Dermis blood vessel endothelial cell (primary cell): ENCODE results near the gene SNX3. TPM values are rescaled to one million over a fixed set of nuclear protein-coding genes. Genes with fewer than 3 reads are reported as not detected.
A peak's percentile ranks its signal among the peaks of the same experiment; 100 is the strongest.

ENCODE experiments used
- DNase-seq: peaks from one replicate; pipeline ENCODE4 v3.0.0; 2010
- total RNA-seq: library from RNA; depleted of rRNA; stranded (reverse); fragments of >200 nt; gene quantifications from 2 replicates; pipeline ENCODE4 v1.2.3, GENCODE V29; 2014

The SNX3 gene
- total RNA-seq, 1 donor from 2014 or later: 228 TPM

- DNase-seq: no peak
Observed at GRCh38 chr6:108170332-108171290, 90.2 kb downstream of the SNX3 start.

- no peak for DNase-seq
Observed at GRCh38 chr6:108169464-108170331, 91.1 kb downstream of the SNX3 start.

GRCh38 chr6:108168501-108169463, 92.1 kb downstream of the SNX3 start:
- peak; percentile 52 for DNase-seq

- DNase-seq: no peak
Observed at GRCh38 chr6:108168090-108168463, 92.8 kb downstream of the SNX3 start.

GRCh38 chr6:108167449-108168089, 93.3 kb downstream of the SNX3 start:
- DNase-seq: no peak

- no peak for DNase-seq
Observed at GRCh38 chr6:108166664-108167448, 94.0 kb downstream of the SNX3 start.

GRCh38 chr6:108165714-108166663, 94.9 kb downstream of the SNX3 start, which contains the start of gene NR2E1:
NR2E1 (plus strand) TSS chr6:108166022; CDS start chr6:108166766, 744 bp downstream.
- no peak for DNase-seq

- no peak for DNase-seq
Observed at GRCh38 chr6:108164815-108165706, 95.8 kb downstream of the SNX3 start.

GRCh38 chr6:108164543-108164814, 96.4 kb downstream of the SNX3 start:
- no peak for DNase-seq

- no peak for DNase-seq
Observed at GRCh38 chr6:108163644-108164542, 96.9 kb downstream of the SNX3 start.

- DNase-seq: no peak
Observed at GRCh38 chr6:108163267-108163643, 97.6 kb downstream of the SNX3 start.

- DNase-seq: no peak
Observed at GRCh38 chr6:108161724-108162282, 99.0 kb downstream of the SNX3 start.

Other genes starting within 250 kb of the SNX3 start
- 31.1 and 37.1 TPM in 2 replicates for gene OSTM1, start 186.3 kb downstream of the SNX3 start, total RNA-seq
- gene NR2E1, start 95.0 kb downstream of the SNX3 start, total RNA-seq: not detected in 2 replicates
- gene AFG1L, start 34.0 kb upstream of the SNX3 start, total RNA-seq: 3.4 and 3.7 TPM in 2 replicates